ENCODE results near the gene RPL37. TPM values are rescaled to one million over a fixed set of nuclear protein-coding genes. Genes with fewer than 3 reads are reported as not detected.

The RPL37 gene
- total and polyA plus RNA-seq, 9 of the 15 experiments (the other 6 are each of a cell fraction or from before 2014, with no cell fraction given): 2,342 to 7,963 (median 4,091) TPM

DNA sequence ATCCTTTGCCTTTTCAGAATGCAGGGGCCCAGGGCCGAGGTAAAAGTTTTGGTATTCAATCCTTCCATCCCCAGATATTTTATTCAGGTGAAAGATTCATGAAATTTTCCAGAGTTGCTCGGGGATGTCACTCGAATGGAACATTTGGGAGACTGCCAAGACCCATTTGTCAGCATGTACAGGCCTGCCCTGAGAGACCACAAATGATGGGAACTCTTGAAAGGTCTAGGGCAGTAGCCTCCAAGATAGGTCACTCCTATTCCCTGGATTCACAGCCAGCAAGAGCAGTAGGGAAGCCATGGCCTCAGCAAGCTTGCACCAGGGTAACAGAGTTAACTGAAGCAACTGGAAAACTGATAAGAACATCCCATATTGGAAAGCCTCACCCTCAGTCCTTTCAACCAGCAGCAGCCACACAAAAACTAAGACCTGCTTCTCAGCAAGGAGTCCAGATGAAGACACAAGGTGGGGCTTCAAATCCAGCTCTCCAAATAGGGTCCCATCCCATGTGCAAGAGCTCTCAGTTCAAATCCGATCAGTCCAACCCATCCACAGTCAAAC, 18.7 kb upstream of the RPL37 start:
- Histone ChIP-seq H3K36me3 (ENCODE audit: control insufficient read depth, insufficient read depth, low read length) (no peaks in the 10 kb centered on the region), H4K20me1 (replicated peaks; ENCODE audit: control insufficient read depth, insufficient read depth, low read length) (no peaks in the 10 kb centered on the region), H3K9me3 (replicated peaks; ENCODE audit: control insufficient read depth, insufficient read depth, low read depth, low read length) (no peaks in the 10 kb centered on the region), H3K9me1 (ENCODE audit: control insufficient read depth, insufficient read depth, low read length) (no peaks in the 10 kb centered on the region), H3K4me1 (replicated peaks in 1 of 2; ENCODE audit: control insufficient read depth in 2 of 2, insufficient read depth in 2 of 2, low read length in 2 of 2) (peaks cover 6 to 8% of the 10 kb centered on the region in 2 experiments; a peak in 2 of 5 replicates), H3K79me2 (ENCODE audit: control insufficient read depth, insufficient read depth, low read length) (no peaks in the 10 kb centered on the region), H2AFZ (ENCODE audit: low read depth, low read length) (no peak overlapping the region), H3K4me2 (ENCODE audit: insufficient read depth, low read length) (no peak overlapping the region), H3K4me3 (no peak overlapping the region), H3K9ac (ENCODE audit: insufficient read depth in 1 of 2, low read depth in 2 of 2, low read length in 2 of 2) (no peak overlapping the region; a peak in 1 of 4 replicates), H3K27ac (ENCODE audit: extremely low read depth, low read depth, low read length) (no peak overlapping the region), H3K27me3 (ENCODE audit: control insufficient read depth in 2 of 2, insufficient read depth in 2 of 2, low read length in 2 of 2) (no peaks in the 10 kb centered on the region)
- DNase-seq (ENCODE audit: extremely low read depth in 1 of 4, low spot score in 3 of 4) (peak in 2 of 4 experiments; percentile 27 to 37), ATAC-seq (peak; percentile 61), FAIRE-seq (peak; percentile 19)
- intact Hi-C loops (cut with micrococcal nuclease) (no loop called here), in situ Hi-C loops (cut with MboI) (no loop called here)
- ChIA-PET CTCF (ENCODE audit: low intra/inter-chr PET ratio) (no interaction called here), POLR2A (interaction anchor here (0.5 to 1.7 kb wide), 5 partner anchors 10 to 29 kb away, joined by 3 to 8 read pairs (median 6); partner anchors contain the start of gene CARD6)
- 26% methylated on average over 4 of the region's 4 CpGs for WGBS (ENCODE audit: insufficient coverage, low coverage, missing lambda C conversion rate)
- TSS peak; percentile 30 for BruUV-seq (replicated peaks)
- TF ChIP-seq, protein P1, sequence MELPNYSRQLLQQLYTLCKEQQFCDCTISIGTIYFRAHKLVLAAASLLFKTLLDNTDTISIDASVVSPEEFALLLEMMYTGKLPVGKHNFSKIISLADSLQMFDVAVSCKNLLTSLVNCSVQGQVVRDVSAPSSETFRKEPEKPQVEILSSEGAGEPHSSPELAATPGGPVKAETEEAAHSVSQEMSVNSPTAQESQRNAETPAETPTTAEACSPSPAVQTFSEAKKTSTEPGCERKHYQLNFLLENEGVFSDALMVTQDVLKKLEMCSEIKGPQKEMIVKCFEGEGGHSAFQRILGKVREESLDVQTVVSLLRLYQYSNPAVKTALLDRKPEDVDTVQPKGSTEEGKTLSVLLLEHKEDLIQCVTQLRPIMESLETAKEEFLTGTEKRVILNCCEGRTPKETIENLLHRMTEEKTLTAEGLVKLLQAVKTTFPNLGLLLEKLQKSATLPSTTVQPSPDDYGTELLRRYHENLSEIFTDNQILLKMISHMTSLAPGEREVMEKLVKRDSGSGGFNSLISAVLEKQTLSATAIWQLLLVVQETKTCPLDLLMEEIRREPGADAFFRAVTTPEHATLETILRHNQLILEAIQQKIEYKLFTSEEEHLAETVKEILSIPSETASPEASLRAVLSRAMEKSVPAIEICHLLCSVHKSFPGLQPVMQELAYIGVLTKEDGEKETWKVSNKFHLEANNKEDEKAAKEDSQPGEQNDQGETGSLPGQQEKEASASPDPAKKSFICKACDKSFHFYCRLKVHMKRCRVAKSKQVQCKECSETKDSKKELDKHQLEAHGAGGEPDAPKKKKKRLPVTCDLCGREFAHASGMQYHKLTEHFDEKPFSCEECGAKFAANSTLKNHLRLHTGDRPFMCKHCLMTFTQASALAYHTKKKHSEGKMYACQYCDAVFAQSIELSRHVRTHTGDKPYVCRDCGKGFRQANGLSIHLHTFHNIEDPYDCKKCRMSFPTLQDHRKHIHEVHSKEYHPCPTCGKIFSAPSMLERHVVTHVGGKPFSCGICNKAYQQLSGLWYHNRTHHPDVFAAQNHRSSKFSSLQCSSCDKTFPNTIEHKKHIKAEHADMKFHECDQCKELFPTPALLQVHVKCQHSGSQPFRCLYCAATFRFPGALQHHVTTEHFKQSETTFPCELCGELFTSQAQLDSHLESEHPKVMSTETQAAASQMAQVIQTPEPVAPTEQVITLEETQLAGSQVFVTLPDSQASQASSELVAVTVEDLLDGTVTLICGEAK (IDR thresholded peaks at IDR 0.05): no peak
- TF ChIP-seq, protein P1 (CRISPR knock-in tag; IDR thresholded peaks at IDR 0.05): no peak
- TF ChIP-seq, protein P2, sequence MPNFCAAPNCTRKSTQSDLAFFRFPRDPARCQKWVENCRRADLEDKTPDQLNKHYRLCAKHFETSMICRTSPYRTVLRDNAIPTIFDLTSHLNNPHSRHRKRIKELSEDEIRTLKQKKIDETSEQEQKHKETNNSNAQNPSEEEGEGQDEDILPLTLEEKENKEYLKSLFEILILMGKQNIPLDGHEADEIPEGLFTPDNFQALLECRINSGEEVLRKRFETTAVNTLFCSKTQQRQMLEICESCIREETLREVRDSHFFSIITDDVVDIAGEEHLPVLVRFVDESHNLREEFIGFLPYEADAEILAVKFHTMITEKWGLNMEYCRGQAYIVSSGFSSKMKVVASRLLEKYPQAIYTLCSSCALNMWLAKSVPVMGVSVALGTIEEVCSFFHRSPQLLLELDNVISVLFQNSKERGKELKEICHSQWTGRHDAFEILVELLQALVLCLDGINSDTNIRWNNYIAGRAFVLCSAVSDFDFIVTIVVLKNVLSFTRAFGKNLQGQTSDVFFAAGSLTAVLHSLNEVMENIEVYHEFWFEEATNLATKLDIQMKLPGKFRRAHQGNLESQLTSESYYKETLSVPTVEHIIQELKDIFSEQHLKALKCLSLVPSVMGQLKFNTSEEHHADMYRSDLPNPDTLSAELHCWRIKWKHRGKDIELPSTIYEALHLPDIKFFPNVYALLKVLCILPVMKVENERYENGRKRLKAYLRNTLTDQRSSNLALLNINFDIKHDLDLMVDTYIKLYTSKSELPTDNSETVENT (CRISPR knock-in tag; IDR thresholded peaks at IDR 0.05): no peak
- TF ChIP-seq, protein P3, sequence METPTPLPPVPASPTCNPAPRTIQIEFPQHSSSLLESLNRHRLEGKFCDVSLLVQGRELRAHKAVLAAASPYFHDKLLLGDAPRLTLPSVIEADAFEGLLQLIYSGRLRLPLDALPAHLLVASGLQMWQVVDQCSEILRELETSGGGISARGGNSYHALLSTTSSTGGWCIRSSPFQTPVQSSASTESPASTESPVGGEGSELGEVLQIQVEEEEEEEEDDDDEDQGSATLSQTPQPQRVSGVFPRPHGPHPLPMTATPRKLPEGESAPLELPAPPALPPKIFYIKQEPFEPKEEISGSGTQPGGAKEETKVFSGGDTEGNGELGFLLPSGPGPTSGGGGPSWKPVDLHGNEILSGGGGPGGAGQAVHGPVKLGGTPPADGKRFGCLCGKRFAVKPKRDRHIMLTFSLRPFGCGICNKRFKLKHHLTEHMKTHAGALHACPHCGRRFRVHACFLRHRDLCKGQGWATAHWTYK (CRISPR knock-in tag; IDR thresholded peaks at IDR 0.05): no peak
- TF ChIP-seq ZNF76 (CRISPR knock-in tag; IDR thresholded peaks at IDR 0.05; ENCODE audit: borderline replicate concordance) (no peak), HDGF (IDR thresholded peaks at IDR 0.05) (no peak), MEIS2 (IDR thresholded peaks at IDR 0.05; ENCODE audit: partially characterized antibody) (peak; percentile 69), CTBP1 (IDR thresholded peaks at IDR 0.05; ENCODE audit: borderline replicate concordance) (0 out of 2 replicates have a peak, but pooled peaks have one; percentile 17)
